ENCODE data around the gene PER3.

PER3 gene

DNA sequence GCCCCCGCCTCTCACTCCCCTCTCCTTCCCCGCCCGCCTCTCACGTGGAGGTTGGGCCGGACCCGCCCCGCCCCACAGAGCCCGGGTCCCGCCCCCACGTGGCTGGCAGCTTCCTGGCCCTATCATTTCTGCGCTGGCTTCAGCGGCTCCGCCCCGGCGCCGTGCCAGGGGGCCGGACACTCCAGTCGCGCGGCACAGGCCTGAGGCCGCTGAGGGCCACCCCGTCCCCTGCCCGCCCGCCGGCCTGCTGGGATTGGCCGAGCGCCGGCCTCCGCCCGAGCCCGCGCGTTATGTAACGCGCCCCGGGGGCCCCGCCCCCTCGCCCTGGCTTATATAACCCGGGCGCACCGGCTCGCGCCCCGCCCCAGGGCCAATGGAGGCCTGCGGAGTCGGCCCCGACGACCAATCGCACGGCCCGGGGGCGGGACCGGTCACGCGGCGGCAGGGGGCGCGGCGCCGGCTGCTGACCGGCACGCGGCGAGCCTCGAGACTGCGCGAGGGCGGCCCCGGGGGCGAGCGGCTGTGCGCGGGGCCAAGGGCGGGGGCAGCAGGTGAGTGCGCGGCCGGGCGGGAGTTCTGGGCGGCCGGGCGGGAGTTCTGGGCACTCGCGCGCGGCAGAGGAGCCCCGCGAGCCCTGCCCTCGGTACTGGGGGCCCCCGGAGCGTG is at the start of gene PER3:
Gene PER3, plus strand, starts transcription at position 466 of the 666 bp plus-strand sequence. CDS start 587 bp downstream, outside the sequence.
- DNase-seq: peak; percentile 92

DNA sequence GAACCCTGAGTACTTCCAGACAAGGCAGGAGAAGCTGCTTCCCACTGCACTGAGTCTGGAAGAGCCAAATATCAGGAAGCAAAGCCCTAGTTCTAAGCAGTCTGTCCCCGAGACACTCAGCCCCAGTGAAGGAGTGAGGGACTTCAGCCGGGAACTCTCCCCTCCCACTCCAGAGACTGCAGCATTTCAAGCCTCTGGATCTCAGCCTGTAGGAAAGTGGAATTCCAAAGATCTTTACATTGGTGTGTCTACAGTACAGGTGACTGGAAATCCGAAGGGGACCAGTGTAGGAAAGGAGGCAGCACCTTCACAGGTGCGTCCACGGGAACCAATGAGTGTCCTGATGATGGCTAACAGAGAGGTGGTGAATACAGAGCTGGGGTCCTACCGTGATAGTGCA is 46.0 kb upstream of the PER3 start:
- DNase-seq: no peak

DNA sequence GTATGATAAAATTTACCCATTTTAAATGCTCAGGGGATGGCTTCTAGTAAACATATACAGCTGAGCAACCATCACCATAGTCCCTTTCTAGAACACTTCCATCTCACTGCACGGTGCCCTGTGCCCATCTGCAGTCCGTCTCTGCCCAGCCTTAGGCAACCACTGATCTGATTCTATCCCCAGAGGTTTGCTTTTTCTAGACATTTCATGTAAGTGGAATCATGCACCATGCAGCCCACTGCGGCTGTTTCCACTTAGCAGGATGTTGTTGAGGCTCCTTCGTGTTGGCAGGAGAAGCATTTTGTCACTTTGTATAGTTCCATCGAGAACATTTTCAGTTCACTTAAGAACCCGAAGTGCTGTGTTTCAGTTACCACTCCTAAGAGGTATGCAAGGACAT is 40.7 kb upstream of the PER3 start:
- DNase-seq: no peak

DNA sequence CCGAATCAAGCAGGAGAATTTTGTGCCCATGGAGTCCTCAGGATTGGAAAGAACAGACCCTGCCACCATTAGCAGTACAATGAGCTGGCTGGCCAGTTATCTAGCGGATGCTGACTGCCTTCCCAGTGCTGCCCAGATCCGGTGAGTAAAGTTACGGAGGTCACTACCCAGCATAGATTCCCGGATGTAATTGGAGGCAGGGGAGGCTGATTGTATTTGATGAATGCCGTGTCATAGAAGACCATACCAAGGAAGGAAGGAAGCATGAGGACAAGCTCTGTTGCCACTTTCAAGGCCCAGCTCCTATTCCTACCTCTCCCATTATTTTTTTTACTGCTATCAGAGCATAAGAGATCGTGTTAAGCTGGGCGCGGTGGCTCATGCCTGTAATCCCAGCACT is 39.2 kb upstream of the PER3 start:
- DNase-seq: no peak

DNA sequence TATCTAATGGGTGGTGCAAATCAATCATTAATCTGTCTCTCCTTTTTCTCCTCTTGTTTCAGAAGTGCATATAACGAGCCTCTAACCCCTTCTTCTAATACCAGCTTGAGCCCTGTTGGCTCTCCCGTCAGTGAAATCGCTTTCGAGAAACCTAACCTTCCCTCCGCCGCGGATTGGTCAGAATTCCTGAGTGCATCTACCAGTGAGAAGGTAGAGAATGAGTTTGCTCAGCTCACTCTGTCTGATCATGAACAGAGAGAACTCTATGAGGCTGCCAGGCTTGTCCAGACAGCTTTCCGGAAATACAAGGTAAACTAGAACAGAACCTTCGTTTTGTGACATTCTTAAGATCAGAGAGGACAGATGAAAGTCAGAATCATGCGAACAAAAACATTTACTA is 38.3 kb upstream of the PER3 start:
- DNase-seq: no peak

DNA sequence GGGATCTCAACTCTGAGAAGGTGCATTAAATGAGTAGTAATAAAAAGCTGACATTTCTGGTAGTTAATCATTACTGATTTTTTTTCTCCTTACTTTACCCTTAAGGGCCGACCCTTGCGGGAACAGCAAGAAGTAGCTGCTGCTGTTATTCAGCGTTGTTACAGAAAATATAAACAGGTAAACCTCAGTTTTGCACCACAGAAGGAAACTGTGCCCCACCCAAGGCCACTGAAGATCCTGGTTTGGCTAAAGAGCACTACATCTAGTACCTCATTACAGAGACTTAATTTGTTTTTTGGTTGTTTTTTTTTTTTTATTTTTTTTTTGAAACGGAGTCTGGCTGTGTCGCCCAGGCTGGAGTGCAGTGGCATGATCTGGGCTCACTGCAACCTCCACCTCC is 36.5 kb upstream of the PER3 start:
- no peak for DNase-seq

DNA sequence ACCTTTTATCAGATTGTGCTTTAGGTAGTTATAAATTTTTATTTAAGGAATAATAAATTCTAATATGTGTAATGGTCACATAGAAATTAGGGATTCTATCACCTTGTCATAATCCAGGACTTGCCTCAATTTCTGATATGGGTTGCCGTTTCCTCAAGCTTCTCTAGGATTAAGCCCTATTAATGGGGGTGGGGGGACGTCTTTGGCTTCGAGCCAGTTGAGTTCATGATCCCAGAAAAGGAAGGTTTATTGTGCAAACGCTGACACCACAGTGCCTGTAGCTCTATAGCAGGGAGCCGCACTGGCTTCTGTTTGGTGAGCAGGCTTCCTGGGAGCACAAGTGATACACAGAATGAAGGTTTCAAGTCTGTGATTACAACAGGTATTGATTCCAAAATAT is 35.0 kb upstream of the PER3 start:
- DNase-seq: no peak

DNA sequence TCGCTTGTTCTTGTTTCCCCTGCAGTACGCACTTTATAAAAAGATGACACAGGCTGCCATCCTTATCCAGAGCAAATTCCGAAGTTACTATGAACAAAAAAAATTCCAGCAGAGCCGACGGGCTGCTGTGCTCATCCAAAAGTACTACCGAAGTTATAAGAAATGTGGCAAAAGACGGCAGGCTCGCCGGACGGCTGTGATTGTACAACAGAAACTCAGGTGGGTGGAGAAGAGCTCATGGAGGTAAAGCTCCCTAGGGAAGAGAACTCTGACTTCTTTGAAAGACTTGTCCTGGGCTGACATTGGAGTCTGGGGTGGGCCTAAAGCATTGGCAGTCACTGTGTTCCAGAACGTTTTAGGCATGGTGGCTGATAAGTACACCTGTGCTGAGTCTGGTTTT is 32.9 kb upstream of the PER3 start:
- no peak for DNase-seq

DNA sequence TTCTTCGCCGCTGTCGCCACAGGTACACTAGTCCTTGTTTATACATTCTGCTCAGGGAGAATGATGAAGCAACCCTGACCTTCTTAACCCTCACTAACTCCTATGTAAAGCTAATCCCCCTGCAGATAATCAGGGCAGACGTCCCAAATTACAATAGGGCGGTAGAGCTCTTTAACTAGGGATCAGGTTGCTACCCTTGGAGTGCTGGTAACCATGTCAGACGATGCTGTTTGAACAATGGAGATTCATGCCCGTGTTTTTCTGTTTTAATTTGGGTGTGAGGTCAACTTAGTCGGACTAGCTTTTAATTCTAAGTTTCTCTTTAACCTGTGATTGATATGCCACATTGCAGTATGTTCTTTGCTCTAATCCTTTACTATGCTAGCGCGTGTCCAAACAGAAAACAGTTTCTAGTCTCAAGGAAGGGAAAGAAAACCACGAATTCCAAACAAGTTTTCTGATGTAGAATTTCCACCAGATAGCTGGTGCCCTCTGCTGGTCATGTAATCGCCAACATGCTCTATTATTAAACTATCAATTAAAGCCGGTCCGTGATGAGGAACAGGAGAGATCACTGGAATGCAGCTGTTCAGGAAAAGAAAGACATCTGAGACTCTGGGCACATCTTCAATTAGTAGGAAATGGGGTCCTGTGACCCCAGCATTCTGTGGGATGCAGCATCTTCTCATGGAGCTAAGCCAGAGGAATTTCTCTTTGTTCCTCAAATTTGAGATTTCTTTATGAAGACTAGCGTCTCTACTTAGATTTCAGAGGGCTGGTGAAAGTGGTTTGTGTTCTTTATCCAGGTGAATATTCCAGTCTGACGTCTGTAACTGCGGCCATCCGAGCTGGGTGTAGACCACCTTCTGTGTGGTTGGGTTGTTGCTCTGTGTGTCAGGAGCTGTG is 31.3 kb upstream of the PER3 start:
- DNase-seq: peak; percentile 41

DNA sequence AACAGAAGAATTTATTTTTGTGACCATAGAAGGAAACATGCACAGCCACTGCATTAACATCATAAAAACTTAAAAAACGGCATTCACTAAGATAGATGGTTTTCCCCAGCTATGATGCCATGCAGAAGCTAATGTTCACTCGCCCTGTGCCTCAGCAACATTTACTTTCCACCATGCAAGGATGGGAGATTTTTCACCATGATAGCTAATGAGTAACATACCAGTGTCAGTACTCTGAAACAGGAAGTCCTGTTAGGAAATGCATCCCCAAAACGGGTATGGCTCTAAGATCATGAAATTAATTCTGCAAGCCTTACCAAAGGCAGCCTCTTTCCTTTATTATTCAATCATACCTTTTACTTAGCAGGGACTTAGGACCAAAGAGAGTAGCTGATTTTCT is 30.4 kb upstream of the PER3 start:
- DNase-seq: no peak

DNA sequence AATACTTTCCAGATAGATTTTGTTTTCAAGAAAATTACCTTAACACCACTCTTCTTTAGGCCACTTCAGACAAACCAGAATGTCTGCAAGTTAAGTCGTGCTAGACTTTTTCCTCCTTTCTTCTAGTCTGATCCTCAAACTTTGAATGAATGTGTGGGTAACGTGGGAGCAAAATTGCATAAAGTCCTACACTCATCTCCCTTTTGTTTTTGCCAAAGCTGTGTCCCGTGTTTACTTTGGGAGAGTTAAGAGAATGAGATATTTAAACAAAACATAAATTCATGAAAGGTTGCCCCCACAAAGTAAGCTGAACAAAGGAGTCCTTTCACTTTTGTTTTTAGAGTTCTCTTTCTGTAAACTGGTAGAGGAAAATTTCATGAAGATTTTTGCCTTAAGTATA is 29.9 kb upstream of the PER3 start:
- no peak for DNase-seq

DNA sequence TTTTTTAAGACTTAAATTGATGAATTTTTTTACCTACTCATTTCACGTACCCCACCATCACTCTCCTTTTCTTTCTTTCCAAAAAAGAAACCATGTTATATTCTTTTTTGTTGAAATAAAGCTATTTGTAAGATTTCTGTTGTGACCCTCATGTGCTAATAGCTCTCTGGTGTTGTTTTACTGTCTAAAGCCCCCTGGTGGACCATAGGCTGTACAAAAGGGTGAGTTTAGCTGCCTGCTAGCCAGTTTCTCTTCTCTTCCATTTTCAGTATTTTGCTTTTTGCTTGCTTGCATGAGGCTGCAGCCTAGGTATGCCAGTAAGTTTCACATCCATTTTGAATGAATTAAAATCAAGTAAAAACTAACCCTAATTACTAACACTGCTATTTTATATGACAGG is 28.6 kb upstream of the PER3 start:
- DNase-seq: no peak

DNA sequence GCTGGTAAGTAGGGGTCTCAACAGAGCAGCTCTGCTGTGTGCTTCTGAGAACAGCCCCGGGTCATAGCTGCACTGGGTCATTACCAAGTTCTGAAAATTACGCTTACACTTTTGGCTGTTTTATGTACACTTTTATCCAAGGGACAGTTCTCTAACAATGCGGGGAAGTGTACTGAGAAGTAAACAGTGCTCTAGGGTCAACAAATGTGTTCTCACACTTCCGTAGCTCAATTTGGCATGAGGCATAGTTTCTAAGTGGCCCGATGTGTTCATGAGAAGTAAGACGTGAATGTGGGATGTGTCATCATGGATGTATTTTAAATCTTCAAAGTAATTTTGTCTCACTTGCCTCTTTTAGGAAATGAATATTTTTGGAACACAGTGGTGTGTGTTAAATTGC is 23.8 kb upstream of the PER3 start:
- DNase-seq: no peak

DNA sequence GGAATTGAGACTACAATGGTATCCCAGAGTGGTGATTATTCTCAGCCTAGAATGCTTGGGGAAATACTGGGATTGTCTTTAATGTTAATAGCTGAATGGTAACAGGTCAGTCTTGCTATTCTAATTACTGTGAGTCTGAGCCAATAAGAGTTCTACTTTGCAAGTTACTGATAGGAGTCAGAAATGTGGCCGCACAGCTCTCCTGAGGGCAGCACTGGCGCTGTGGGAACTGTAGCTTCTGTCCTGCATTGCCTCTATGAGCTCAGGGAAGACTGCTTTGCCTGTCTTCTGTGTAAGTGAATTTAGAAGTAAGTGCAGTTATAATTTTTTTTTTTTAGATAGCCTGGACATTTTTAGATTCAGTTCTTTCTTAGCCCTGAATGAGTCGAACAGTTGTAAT is 23.0 kb upstream of the PER3 start:
- DNase-seq: no peak

DNA sequence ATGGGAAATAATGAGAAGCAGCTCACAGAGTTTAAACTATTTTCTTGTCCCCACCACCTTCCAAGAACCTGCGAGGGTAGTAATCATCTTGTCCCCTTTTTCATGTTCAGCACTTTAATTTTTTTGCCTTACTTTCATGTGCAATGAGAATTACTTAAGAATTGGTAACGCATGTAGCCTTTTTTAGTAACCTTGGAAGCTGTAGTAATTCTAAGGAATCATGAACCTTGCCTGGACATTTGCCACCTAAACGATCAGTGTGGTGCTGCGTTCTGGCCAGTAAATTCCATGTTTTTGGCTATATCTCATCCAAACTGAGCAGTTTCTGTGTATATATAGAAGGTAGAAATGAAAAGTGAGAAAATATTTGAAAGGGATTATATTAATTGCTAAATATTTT is 16.9 kb upstream of the PER3 start:
- no peak for DNase-seq

DNA sequence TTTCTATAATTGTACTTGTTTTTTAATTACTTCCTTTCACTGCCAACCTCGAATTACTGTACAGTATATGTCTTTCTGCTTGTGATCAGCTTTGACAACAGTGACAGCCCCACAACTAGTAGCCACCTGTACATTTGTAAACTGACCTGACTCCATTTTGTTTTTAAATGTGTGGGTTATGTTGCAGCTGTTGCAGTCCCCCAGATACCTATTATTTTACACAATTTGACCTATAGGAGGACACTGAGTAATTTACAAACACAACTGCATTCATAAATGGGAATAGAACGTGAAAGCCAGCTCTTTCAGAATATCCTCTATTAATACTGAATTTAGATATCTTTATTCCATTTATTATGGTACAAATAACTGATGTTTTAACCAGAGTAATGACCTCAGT is 15.5 kb upstream of the PER3 start:
- DNase-seq: no peak

DNA sequence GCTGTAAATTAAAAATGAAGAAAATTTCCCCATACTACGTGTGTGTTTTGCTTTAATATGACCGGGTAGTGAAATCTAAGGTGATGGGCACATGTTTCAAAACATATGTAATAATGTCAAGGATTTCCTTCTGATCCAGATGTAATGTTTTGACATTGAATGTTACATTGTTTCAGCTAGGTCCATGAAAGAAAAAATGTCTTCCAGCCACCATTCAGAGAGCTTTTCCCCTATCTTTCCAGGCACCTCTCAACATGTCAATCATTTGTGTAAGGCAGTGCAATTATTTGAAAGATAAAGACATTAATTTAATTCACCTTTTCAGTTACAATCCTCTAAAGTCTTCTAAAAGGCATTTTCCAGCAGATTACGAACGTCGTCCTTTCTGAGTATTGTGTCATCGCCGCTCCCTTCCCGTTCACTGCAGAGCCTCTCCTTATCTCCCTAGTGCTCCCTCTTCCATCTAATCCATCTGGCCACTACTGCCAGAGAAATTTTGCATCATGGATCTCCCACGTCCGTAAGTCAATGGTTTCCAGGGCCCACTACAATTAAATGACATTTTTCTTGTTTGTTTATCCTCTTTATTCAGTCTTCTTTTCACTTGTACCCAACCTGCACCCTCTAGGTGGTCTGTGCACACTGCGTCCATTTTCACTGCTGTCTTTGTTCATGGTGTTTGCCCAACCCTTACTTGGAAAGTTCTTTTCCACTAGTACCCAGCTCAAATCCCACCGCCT is 14.2 kb upstream of the PER3 start:
- DNase-seq: no peak

DNA sequence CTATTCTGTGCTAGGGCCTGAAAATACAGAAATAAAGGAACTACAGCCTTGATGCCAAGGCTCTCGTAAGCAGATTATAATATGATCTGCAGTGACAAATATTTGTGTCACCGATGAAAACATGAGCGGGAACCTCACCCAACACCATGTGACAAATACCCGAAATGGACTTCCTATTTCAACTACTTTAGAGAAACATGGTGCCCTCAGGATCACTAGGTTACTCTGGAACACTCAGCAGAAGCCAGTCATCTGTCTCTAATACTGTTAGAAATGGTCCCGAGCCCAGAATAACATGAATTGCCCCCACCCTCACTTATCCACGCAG is 13.5 kb upstream of the PER3 start:
- no peak for DNase-seq

DNA sequence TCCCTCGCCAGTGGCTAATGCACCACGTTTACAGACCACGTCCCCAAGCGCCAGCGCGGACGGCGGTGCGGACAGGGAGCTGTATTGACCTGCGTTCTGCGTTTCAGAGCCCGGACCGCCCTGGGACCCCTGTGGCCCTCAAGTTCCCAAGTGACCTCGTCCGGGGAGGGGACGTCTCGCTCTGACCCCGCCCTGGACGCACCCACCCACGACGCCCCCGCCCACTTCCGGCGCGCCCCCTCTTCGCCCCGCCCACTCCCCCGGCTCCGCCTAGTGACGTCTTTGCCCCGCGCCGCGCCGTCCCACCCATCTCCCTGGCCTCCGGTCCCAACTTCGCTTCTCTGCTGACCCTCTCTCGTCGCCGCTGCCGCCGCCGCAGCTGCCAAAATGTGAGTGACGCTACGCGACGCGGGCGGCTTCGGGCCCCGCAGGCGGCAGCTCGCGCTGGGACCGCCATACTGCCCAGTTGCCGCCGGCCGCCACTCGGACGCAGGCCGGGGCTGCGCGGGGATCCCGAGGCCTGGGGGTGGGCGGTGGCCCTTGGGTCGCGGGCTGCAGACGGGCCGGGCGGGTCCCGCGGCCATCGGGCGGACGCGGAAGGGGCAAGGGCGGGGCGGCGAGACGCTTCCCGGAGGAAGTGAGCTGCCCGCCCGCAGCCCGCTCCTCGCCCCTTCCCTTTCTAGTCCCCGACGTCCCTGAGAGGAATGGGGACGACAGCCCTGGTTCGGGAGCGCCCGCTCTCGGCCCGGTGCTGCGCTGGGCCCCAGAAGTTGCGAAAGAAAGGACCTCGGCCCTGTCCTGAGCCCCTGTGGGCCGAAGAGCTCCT is 12.9 kb upstream of the PER3 start, which contains the start of gene VAMP3:
Gene VAMP3, plus strand, starts transcription at position 300 of the 826 bp plus-strand sequence. Its CDS starts 88 bp downstream, at position 388.
- DNase-seq: peak; percentile 90

DNA sequence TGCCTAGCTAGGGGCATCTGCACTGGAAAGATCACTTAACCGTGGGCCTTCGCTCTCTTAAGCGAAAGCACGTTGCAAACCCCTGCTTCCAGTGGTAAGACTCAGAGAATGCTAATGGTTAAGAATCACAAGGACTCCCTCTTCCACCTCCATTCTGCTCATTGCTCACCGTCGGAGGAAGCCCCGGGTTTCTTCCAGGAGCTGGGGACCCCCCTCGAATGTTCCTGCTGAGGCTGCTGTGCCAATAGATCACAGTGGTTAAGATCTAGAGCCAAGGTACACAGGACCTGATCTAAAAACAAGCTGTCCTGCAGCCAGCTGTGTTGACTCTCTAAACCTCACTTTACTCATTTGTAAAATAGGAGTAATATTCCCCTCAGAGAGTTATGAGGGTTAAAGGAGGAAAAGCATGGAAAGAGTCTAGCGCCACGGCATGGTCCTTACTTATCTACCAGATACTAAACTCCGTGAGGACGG is 12.2 kb upstream of the PER3 start:
- no peak for DNase-seq

DNA sequence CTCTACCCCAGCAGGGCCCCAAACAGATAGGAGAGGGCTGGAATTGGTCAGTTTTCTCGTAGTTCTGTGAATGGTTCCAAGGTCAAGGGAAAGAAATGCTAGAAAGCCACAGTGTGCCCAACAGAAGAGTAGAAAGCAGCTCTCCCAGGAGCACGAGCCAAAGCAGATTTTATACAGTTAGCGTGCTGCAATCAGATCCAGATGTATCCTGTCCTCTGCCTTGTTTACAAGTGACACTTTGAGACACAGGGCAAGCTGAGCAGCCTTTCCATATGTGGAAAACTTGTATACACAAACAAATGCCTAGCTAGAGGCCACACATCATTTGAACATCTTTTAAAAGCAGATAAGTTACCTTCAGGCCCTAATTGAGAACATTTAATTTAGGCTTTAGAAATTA is 6.5 kb upstream of the PER3 start:
- DNase-seq: no peak

DNA sequence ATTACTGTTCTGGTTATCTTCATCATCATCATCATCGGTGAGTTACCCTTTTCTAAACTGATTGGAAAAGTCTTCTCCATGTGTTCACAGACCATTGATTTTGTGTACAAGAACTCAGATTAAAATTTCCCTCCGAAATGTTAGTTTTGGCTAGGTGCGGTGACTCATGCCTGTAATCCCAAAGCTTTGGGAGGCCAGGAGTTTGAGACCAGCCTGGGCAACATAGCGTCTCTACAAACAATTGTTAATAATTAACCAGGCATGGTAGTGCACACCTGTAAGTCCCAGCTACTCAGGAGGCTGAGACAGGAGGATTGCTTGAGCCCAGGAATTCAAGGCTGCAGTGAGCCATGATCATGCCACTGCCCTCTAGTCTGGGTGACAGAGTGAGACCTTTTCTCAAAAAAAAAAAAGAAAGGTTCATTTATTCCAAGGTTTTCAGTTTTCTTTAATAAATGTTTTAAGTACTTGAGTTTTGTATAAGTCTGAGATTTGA is 5.9 kb upstream of the PER3 start:
- no peak for DNase-seq

DNA sequence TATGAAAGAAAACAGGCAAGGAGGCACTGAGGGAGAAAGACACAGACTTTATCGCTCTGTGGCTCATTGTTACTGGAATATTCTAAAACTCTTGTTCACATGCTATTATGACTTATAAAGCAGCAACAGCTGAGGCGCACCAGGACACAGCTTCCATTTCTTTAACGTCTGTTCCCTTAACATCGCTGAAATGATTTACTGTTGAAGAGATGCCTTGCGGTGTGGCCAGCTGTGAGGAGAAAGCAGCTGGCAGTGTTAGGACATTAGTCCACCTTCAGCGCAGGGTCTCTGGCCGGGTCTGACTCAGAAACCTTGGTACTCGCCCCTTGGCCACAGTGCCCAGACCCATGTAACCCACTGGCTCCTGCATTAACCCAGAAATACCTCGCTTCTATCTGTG is 3.1 kb upstream of the PER3 start:
- DNase-seq: no peak
